PC-3 (cell line): ENCODE results near the gene PXK. TPM values are rescaled to one million over a fixed set of nuclear protein-coding genes. Genes with fewer than 3 reads are reported as not detected.
"Not testable (repeated sequence)": the region's sequence is repeated elsewhere in the genome, so short reads cannot be mapped to it uniquely, and the experiment has no call there.

Experiments used
- ATAC-seq: fragments of 200-7000 bp; cut with Tn5 transposase; 2 replicates; pipeline ENCODE4 v1.9.1; 2020; ENCODE audit warnings: mild to moderate bottlenecking, moderate library complexity
- BruUV-seq: library from RNA; stranded (reverse); fragments of 400-500 nt; replicated peaks from 2 replicates; lab custom pipeline; 2021; lab: Mats Ljungman, UMichigan
- CTCF ChIA-PET: fragments of 300-600 bp; sonication (Branson Sonifier 250); formaldehyde crosslinking; loops from one replicate; lab custom pipeline; 2022; ENCODE audit warnings: antibody characterized with exemption; lab: Charles Lee
- POLR2A ChIA-PET: fragments of 300-600 bp; sonication (Branson Sonifier 250); formaldehyde crosslinking; loops from one replicate; lab custom pipeline; 2022; ENCODE audit warnings: antibody characterized with exemption; ENCODE audit not compliant: unreplicated experiment; lab: Charles Lee
- DNase-seq: peaks from one replicate; pipeline ENCODE4 v3.0.0-alpha.2; 2015
- H2AFZ ChIP-seq: fragments of 300-600 bp; sonication (generic); 2 replicates; pipeline ENCODE4 v1.6.0; 2016; ENCODE audit warnings: antibody characterized with exemption, low read length
- H3F3A ChIP-seq: fragments of 300-600 bp; sonication (generic); one replicate; pipeline ENCODE4 v1.6.0; 2017; ENCODE audit warnings: antibody characterized with exemption, low read length, control low read depth, mild to moderate bottlenecking; ENCODE audit not compliant: unreplicated experiment
- H3K27ac ChIP-seq: fragments of 300-600 bp; sonication (generic); 2 replicates; pipeline ENCODE4 v1.5.1; 2016; ENCODE audit warnings: mild to moderate bottlenecking, low read length
- H3K27me3 ChIP-seq: fragments of 300-600 bp; sonication (generic); 2 replicates; pipeline ENCODE4 v1.6.1; 2016; ENCODE audit warnings: low read length, mixed read lengths
- H3K36me3 ChIP-seq: fragments of 300-600 bp; sonication (generic); 2 replicates; pipeline ENCODE4 v1.6.1; 2016; ENCODE audit warnings: low read depth, mixed run types, low read length, mixed read lengths
- H3K4me1 ChIP-seq: fragments of 300-600 bp; sonication (generic); 2 replicates; pipeline ENCODE4 v1.5.1; 2016; ENCODE audit warnings: low read length; ENCODE audit not compliant: insufficient read depth
- H3K4me2 ChIP-seq: fragments of 300-600 bp; sonication (generic); 2 replicates; pipeline ENCODE4 v1.6.0; 2016; ENCODE audit warnings: low read length
- H3K4me3 ChIP-seq: fragments of 300-600 bp; sonication (generic); 2 replicates; pipeline ENCODE4 v1.5.1; 2016; ENCODE audit warnings: mild to moderate bottlenecking, low read length, mixed read lengths
- H3K79me2 ChIP-seq: fragments of 300-600 bp; sonication (generic); 2 replicates; pipeline ENCODE4 v1.6.1; 2017; ENCODE audit warnings: low read length, mixed read lengths
- H3K9ac ChIP-seq: fragments of 300-600 bp; sonication (generic); 2 replicates; pipeline ENCODE4 v1.6.0; 2016; ENCODE audit warnings: mild to moderate bottlenecking, low read length
- H3K9me2 ChIP-seq: fragments of 300-600 bp; sonication (generic); replicated peaks from 2 replicates; pipeline ENCODE4 v1.6.1; 2016; ENCODE audit warnings: mixed run types, low read length, mixed read lengths
- H3K9me3 ChIP-seq: fragments of 300-600 bp; sonication (generic); 2 replicates; pipeline ENCODE4 v1.6.1; 2016; ENCODE audit warnings: low read length, mixed read lengths
- H4K20me1 ChIP-seq: fragments of 300-600 bp; sonication (generic); 2 replicates; pipeline ENCODE4 v1.6.1; 2016; ENCODE audit warnings: low read length, mixed read lengths
- EZH2 ChIP-seq: fragments of 300-600 bp; sonication (generic); IDR thresholded peaks from one replicate; pipeline ENCODE4 v1.6.1; 2017; ENCODE audit warnings: antibody characterized with exemption, mild to moderate bottlenecking, low read length; ENCODE audit not compliant: unreplicated experiment
- EZH2phosphoT487 ChIP-seq: fragments of 300-600 bp; sonication (generic); IDR thresholded peaks from 2 replicates; pipeline ENCODE4 v1.6.1; 2018; ENCODE audit warnings: mild to moderate bottlenecking, antibody characterized with exemption, low read length, borderline replicate concordance
- intact Hi-C: fragments of 100-400 bp; cut with micrococcal nuclease; formaldehyde crosslinking; loops from 2 replicates; pipeline ENCODE4 v1.9.0; 2023
- total RNA-seq: library from RNA; depleted of rRNA; stranded (reverse); fragments of >200 nt; gene quantifications from 2 replicates; pipeline ENCODE4 v1.2.3, GENCODE V29; 2014
- TF ChIP-seq, protein P1 (sequence below): fragments of 300-600 bp; sonication (generic); conservative IDR thresholded peaks from 2 replicates; pipeline ENCODE4 v1.5.1; 2017; ENCODE audit warnings: antibody characterized with exemption, low read depth, mild to moderate bottlenecking, low read length

Gene PXK
- total RNA-seq, 1 experiment from 2014 or later: 14.5 TPM

DNA sequence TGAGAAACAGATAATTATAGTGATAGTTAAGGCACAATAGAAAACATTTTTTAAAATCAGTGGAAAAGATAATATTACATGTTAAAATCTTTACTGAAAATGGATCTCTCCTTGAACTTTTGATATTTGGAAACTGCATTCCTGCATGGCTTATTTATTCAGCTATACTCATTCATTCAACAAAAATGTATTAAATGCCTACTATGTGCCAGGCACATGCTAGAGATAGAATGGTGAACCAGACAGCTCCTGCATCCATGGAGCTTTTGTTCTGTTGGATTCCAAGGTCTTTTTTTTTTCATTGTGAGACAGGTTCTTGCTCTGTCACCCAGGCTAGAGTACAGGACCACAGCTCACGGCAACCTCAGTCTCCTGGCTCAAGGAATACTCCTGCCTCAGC lies 4.5 kb downstream of the PXK start:
- intact Hi-C loops: no loop called here
- no peaks in the 10 kb centered on the region for H3K36me3 ChIP-seq
- peaks cover 42% of the 10 kb centered on the region for H3K4me1 ChIP-seq
- no peak overlapping the region for H3K4me2 ChIP-seq
- TF ChIP-seq, protein P1, sequence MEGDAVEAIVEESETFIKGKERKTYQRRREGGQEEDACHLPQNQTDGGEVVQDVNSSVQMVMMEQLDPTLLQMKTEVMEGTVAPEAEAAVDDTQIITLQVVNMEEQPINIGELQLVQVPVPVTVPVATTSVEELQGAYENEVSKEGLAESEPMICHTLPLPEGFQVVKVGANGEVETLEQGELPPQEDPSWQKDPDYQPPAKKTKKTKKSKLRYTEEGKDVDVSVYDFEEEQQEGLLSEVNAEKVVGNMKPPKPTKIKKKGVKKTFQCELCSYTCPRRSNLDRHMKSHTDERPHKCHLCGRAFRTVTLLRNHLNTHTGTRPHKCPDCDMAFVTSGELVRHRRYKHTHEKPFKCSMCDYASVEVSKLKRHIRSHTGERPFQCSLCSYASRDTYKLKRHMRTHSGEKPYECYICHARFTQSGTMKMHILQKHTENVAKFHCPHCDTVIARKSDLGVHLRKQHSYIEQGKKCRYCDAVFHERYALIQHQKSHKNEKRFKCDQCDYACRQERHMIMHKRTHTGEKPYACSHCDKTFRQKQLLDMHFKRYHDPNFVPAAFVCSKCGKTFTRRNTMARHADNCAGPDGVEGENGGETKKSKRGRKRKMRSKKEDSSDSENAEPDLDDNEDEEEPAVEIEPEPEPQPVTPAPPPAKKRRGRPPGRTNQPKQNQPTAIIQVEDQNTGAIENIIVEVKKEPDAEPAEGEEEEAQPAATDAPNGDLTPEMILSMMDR: no peak
- TF ChIP-seq EZH2phosphoT487 (no peak), EZH2 (no peak)
- POLR2A ChIA-PET: interaction anchor here (0.6 to 0.7 kb wide), 2 partner anchors 14 to 37 kb away, joined by 3 to 5 read pairs; no protein-coding TSS in a partner anchor
- no peak for DNase-seq
- no peak overlapping the region for H3K9ac ChIP-seq
- H3K9me2 ChIP-seq: no peaks in the 10 kb centered on the region
- no peak overlapping the region for H3K4me3 ChIP-seq
- H3F3A ChIP-seq: peaks cover 5% of the 10 kb centered on the region
- no peak overlapping the region for H2AFZ ChIP-seq
- CTCF ChIA-PET: no interaction called here
- H4K20me1 ChIP-seq: no peaks in the 10 kb centered on the region
- H3K9me3 ChIP-seq: no peaks in the 10 kb centered on the region
- H3K27ac ChIP-seq: no peak overlapping the region
- H3K79me2 ChIP-seq: peaks cover 22% of the 10 kb centered on the region
- ATAC-seq: no peak
- BruUV-seq: no TSS peak
- H3K27me3 ChIP-seq: no peaks in the 10 kb centered on the region

DNA sequence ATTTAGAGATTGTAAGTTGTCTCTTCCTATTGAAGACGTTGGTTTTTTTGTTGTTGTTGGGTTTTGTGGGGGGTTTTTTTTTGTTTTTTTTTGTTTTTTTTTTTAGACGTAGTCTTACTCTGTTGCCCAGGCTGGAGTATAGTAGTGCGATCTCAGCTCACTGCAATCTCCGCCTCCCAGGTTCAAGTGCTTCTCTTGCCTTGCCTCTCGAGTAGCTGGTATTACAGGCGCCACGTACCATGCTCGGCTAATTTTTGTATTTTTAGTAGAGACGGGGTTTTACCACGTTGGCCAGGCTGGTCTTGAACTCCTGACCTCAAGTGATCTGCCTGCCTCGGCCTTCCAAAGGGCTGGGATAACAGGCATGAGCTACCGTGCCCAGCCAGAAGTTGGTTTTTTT lies 6.5 kb downstream of the PXK start:
- H3K9me2 ChIP-seq, ATAC-seq, H3K27ac ChIP-seq, H3F3A ChIP-seq, H4K20me1 ChIP-seq, CTCF ChIA-PET, H3K9ac ChIP-seq, H2AFZ ChIP-seq, POLR2A ChIA-PET, H3K36me3 ChIP-seq, BruUV-seq, H3K27me3 ChIP-seq, H3K4me3 ChIP-seq, H3K4me2 ChIP-seq, intact Hi-C loops, DNase-seq, H3K9me3 ChIP-seq: not testable (repeated sequence)
- H3K79me2 ChIP-seq: peaks cover 11% of the 10 kb centered on the region
- peaks cover 33% of the 10 kb centered on the region for H3K4me1 ChIP-seq

DNA sequence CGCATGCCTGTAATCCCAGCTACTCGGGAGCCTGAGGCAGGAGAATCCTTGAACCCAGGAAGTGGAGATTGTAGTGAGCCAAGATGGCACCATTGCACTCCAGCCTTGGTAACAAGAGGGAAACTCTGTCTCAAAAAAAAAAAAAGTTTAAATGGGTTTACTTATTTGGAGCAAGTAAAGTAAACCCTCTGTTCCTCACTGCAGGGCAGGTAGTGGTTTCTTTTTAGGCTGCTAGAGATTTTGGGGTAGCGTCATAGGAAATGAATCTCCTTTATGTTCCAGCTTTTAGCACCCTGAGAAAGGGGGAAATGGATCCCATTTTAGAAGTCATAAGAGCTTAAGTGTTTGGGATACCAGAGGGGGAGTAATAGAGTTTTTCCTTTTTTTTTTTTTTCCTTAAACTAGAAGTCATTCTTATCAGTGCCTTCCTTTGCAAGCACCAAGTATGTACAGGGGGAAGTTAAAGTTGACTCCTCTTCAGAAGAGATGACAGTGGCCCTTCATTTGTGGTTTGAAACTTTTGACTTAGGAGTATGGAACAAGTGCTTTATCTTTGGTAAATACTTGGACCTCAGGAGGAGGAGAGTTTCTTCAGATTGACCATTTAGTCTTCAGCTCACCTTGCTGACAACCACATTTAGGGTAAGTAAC lies 8.0 kb downstream of the PXK start:
- intact Hi-C loops: no loop called here
- Histone ChIP-seq H3K27me3 (no peaks in the 10 kb centered on the region), H3K9ac (no peak overlapping the region), H3K4me1 (peaks cover 18% of the 10 kb centered on the region), H3K9me2 (no peaks in the 10 kb centered on the region), H3K79me2 (0 out of 2 replicates have a peak, but pooled peaks cover under 1% of the 10 kb centered on the region), H3K4me2 (no peak overlapping the region), H3K4me3 (no peak overlapping the region), H3K27ac (peak overlapping the region; percentile 38), H2AFZ (no peak overlapping the region), H4K20me1 (no peaks in the 10 kb centered on the region), H3K36me3 (no peaks in the 10 kb centered on the region), H3K9me3 (no peaks in the 10 kb centered on the region), H3F3A (peaks cover under 1% of the 10 kb centered on the region)
- no TSS peak for BruUV-seq
- ATAC-seq (no peak), DNase-seq (no peak)
- POLR2A ChIA-PET: no interaction called here
- no peak for TF ChIP-seq EZH2phosphoT487
- TF ChIP-seq, protein P1: no peak
- TF ChIP-seq EZH2: no peak
- CTCF ChIA-PET: no interaction called here
